Endothelial cell (in vitro differentiated cells): ENCODE data around the gene COG5. TPM values are rescaled to one million over a fixed set of nuclear protein-coding genes. Genes with fewer than 3 reads are reported as not detected.

Experiments used
- DNase-seq: peaks from one replicate; pipeline ENCODE4 v3.0.0; 2021; ENCODE audit warnings: low spot score
- H3K27ac Mint-ChIP-seq: one replicate; pipeline ENCODE4 v1.8.0; 2021; ENCODE audit warnings: mixed read lengths, inconsistent platforms; ENCODE audit not compliant: unreplicated experiment
- H3K27me3 Mint-ChIP-seq: one replicate; pipeline ENCODE4 v1.8.0; 2021; ENCODE audit warnings: mild to moderate bottlenecking, moderate library complexity, mixed read lengths, inconsistent platforms; ENCODE audit not compliant: unreplicated experiment
- H3K36me3 Mint-ChIP-seq: one replicate; pipeline ENCODE4 v1.8.0; 2021; ENCODE audit warnings: mild to moderate bottlenecking, low read depth, mixed read lengths, inconsistent platforms; ENCODE audit not compliant: unreplicated experiment
- H3K4me1 Mint-ChIP-seq: one replicate; pipeline ENCODE4 v1.8.0; 2021; ENCODE audit warnings: mild to moderate bottlenecking, mixed read lengths, inconsistent platforms; ENCODE audit not compliant: unreplicated experiment
- H3K4me3 Mint-ChIP-seq: one replicate; pipeline ENCODE4 v1.8.0; 2021; ENCODE audit warnings: mild to moderate bottlenecking, mixed read lengths, inconsistent platforms; ENCODE audit not compliant: unreplicated experiment
- H3K9me3 Mint-ChIP-seq: one replicate; pipeline ENCODE4 v1.8.0; 2021; ENCODE audit warnings: mixed read lengths, inconsistent platforms; ENCODE audit not compliant: unreplicated experiment
- total RNA-seq: library from RNA; stranded (reverse); fragmentation: NEBNext Ultra II Directional; extraction: Animal tissue kit (Norgen Biotek cat#: 25700); gene quantifications from one replicate; pipeline ENCODE4 v1.2.1, GENCODE V29; 2021; ENCODE audit not compliant: unreplicated experiment
- TF ChIP-seq, protein P1 (sequence below): fragments of 200-600 bp; sonication (generic); IDR thresholded peaks from one replicate; pipeline ENCODE4 v1.5.0; 2021; ENCODE audit warnings: antibody characterized with exemption; ENCODE audit not compliant: unreplicated experiment

The COG5 gene
- total RNA-seq, 1 donor from 2014 or later: 26.7 TPM

DNA sequence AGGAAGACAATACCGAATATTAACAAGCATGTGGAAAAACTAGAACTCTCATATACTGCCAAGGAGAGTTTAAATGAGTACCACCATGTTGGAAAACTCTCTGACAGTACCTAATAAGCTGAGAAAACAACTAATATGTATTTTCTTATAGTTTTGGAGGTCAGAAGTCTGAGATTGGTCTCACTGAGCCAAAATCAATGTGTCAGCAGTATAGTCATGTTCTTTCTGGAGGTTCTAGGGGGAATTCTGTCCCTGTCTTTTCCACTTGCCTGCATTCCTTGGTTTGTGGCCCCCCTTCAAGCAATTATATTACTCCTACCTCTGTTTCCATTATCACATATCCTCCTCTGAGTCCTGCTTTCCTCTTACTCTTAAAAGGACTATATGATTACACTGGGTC, 250.4 kb downstream of the COG5 start:
- Mint-ChIP-seq H3K27ac (no peak overlapping the region), H3K27me3 (no peaks in the 10 kb centered on the region), H3K4me1 (peaks cover 3% of the 10 kb centered on the region), H3K4me3 (no peak overlapping the region), H3K9me3 (no peaks in the 10 kb centered on the region), H3K36me3 (no peaks in the 10 kb centered on the region)
- DNase-seq: no peak
- TF ChIP-seq, protein P1, sequence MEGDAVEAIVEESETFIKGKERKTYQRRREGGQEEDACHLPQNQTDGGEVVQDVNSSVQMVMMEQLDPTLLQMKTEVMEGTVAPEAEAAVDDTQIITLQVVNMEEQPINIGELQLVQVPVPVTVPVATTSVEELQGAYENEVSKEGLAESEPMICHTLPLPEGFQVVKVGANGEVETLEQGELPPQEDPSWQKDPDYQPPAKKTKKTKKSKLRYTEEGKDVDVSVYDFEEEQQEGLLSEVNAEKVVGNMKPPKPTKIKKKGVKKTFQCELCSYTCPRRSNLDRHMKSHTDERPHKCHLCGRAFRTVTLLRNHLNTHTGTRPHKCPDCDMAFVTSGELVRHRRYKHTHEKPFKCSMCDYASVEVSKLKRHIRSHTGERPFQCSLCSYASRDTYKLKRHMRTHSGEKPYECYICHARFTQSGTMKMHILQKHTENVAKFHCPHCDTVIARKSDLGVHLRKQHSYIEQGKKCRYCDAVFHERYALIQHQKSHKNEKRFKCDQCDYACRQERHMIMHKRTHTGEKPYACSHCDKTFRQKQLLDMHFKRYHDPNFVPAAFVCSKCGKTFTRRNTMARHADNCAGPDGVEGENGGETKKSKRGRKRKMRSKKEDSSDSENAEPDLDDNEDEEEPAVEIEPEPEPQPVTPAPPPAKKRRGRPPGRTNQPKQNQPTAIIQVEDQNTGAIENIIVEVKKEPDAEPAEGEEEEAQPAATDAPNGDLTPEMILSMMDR: no peak

DNA sequence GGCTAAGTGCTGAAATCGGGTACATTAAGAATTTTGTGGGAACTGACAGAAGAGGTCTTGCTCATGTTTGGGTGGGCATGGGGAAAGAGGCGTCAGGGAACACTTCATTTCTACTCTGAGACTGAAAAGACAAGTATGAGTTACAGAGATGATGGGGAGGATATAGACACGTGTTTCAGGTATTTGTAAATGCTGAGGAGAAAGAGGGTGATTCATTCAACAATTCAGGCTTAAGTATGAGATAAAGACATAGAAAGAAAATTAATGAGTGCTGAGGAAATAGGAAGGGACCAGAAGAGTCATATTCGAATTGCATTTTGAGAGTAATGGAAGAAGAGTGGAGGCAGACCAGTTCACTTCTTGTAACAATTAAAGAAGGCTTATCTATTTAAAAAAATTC, 251.3 kb downstream of the COG5 start:
- Mint-ChIP-seq H3K36me3 (no peaks in the 10 kb centered on the region), H3K4me3 (no peak overlapping the region), H3K27me3 (no peaks in the 10 kb centered on the region), H3K4me1 (peaks cover 3% of the 10 kb centered on the region), H3K9me3 (no peaks in the 10 kb centered on the region), H3K27ac (no peak overlapping the region)
- DNase-seq: no peak
- TF ChIP-seq, protein P1: no peak

DNA sequence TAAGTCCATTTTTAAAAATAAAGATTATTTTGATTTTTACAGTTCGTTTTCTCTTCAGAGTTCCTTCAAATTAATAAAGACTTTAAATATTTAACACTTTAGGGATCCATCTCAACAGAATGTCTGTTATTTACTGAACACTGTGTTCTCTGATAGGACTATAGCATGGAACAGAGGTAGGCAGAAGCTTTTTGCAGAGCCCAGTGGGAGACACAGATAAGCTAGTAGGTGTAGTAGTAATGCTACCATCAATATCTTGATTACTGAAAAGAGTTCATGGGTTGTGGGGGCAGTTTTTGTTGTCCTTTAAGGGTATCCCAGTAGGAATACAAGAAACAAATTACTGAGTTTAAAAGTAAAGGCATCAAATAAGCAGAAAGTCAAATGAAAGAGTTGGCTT, 254.4 kb downstream of the COG5 start:
- Mint-ChIP-seq H3K4me1 (peaks cover 16% of the 10 kb centered on the region), H3K9me3 (no peaks in the 10 kb centered on the region), H3K27ac (no peak overlapping the region), H3K27me3 (no peaks in the 10 kb centered on the region), H3K4me3 (no peak overlapping the region), H3K36me3 (no peaks in the 10 kb centered on the region)
- no peak for DNase-seq
- TF ChIP-seq, protein P1: no peak

DNA sequence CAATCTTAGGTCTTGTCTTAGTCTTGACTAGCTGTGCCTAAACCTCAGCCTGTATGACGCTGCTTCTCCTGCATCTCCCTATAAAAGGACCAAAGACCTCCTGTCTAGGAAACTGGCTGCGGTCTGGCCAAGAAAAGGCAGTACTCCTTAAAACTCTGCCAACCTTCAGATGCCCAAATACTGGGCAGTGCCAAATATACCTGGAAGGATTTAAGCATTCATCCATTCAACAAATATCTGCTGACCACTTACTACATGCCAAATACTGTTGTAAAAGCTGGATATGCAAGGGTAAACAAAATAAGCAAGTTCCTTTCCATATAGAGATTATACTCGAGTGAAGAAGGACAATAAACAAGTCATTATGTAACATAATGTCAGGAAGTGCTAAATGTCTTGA, 259.1 kb downstream of the COG5 start:
- DNase-seq: no peak
- Mint-ChIP-seq H3K36me3 (no peaks in the 10 kb centered on the region), H3K4me1 (peaks cover 16% of the 10 kb centered on the region), H3K4me3 (no peak overlapping the region), H3K9me3 (no peaks in the 10 kb centered on the region), H3K27ac (no peak overlapping the region), H3K27me3 (no peaks in the 10 kb centered on the region)
- TF ChIP-seq, protein P1: no peak

DNA sequence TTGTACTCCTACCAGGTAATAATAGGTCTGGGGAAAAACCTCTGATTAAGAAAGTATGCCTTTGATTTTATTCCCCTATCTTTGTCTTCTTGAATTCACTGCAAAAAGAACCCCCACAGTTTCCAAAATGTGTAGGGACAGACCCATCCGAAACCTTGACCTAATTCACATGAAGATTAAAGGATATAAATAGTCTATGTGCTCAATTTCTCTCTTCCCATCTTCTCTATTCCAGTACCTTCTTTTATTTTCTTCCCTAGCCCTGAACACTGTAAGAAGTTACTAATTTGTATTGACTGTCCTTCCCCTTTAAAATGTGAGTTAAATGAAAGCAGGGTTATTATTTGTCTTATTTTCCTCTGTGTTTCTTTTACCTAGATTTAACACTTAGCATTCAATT, 259.7 kb downstream of the COG5 start:
- no peak for DNase-seq
- no peaks in the 10 kb centered on the region for H3K9me3 Mint-ChIP-seq
- no peak overlapping the region for H3K4me3 Mint-ChIP-seq
- H3K36me3 Mint-ChIP-seq: no peaks in the 10 kb centered on the region
- H3K4me1 Mint-ChIP-seq: peaks cover 14% of the 10 kb centered on the region
- no peaks in the 10 kb centered on the region for H3K27me3 Mint-ChIP-seq
- H3K27ac Mint-ChIP-seq: no peak overlapping the region
- TF ChIP-seq, protein P1: no peak
